ENCODE data around the gene PLXNA1. TPM values are rescaled to one million over a fixed set of nuclear protein-coding genes. Genes with fewer than 3 reads are reported as not detected.

The PLXNA1 gene
- 23.4 and 32.1 TPM in 2 replicates for total RNA-seq (2014; rRNA removed; shearing (Covaris generic))

DNA sequence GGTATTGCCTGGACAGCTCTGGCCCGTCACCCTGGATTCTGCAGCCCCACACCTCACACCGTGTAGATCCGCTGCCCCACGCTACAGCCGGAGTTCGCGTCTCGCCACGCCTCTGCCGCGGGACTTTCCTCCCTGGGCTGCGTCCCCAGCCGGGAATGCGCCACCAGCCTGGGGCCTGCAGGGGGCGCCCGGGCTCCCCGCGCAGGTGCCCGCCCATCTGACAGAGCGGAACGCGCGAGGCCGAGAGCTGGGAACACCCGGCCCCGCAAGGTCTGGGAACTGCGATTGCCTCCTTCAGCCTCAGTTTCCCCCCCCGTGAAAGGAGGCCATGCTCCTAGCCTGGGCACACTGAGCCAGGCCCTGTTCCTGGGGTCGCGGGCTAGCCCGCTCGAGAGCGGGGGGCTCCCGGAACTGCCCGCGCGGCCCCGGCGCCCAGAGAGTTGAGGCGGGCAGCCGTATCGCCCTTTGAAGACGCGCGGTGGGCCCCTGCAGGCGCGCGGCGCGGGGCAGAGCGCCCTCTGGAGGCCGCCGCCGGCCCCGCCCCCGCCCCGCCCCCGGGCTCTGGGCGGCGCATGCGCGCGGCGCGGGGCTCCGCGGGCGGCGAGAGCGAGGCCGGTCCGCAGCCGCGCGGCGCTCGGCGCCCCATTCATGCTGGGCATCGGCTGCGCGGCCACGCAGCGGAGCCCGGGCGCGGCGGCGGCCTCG is at the start of gene PLXNA1:
PLXNA1 (plus strand) TSS at position 645 of the 705 bp plus-strand sequence. CDS start 5,479 bp downstream, outside the sequence.
- in situ Hi-C loops (cut with HindIII; ENCODE audit: low sequenced_read_pairs), result no loop called here
- DNase-seq (ENCODE audit: low spot score), result peak; percentile 54

DNA sequence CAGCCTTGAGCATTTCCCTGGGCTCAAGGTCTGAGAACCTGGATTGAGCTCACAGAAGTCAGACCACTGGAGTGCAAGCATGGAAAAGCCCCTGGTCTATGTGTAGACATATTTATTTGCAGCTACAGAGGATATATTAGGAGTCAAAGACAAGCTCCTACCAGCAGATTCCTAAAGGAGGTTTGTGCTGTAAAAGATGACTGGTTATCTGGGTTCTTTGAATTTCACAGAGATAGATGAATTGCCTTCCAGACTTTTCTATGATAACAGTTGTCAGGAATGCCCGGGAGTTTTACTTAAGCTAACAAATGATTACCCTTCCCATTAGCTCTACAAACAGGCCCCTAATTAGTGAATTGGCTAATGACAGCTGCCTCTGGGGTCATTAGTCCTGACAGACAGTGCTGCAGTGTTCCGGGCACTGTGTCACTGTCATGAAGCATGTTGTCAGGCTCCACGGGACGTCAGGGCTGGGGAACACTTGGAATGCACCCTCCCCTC is 48.8 kb upstream of the PLXNA1 start:
- in situ Hi-C loops (cut with HindIII; ENCODE audit: low sequenced_read_pairs), result no loop called here
- DNase-seq (ENCODE audit: low spot score), result no peak

DNA sequence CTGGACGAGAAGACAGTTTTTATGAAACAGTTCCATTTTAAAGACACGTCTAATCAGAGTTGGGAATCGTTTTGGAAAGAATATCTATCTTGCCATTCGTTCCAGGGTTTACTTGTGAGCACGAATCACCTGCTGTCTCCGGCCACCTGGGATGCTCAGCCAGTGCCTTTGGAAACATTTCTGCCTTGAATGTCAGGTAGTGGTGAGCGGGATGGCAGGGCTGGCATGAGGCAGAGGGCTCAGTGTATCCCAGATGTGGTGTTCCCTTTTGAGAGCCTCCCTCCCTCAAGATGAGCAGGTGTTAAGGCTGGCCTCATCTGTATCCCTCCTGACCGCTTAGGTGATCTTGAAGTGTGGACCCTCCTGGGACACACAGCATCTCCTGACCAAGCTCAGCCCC is 47.9 kb upstream of the PLXNA1 start:
- DNase-seq (ENCODE audit: low spot score), result no peak
- in situ Hi-C loops (cut with HindIII; ENCODE audit: low sequenced_read_pairs), result no loop called here

DNA sequence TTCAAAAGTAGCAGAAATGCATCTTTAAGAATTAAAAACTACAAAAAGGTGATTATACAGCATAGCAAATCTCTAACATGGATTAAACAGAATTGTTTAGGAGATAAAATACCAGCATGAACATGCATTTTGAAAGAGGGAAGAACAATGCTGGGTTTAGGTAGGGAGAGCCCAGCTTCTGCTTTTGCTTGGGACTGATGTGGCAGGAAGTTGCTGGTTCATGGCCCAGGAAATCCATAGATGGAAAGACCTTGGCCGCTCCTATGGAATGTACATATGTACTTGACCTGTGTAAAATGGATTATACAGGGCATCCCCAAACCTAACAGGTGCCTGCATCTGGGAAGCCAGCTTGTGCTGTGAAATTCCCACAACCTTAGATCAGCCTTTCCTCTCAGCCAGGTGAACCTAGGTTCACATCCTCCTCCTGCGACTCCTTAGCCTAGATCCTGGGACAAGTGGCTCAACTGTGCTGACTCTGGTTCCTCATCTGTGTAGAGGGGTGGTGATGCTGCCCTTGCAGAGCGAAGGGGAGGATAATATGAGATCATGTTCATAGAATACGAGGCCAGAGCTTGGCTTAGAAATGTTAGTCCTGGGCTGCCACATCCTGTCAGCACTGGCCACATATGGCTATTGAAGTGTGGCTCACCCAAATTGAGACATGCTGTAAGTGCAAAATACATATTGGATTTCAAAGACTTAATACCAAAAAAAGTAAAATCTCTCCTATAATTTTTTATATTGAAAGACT is 47.0 kb upstream of the PLXNA1 start:
- in situ Hi-C loops (cut with HindIII; ENCODE audit: low sequenced_read_pairs), result no loop called here
- no peak for DNase-seq (ENCODE audit: low spot score)

DNA sequence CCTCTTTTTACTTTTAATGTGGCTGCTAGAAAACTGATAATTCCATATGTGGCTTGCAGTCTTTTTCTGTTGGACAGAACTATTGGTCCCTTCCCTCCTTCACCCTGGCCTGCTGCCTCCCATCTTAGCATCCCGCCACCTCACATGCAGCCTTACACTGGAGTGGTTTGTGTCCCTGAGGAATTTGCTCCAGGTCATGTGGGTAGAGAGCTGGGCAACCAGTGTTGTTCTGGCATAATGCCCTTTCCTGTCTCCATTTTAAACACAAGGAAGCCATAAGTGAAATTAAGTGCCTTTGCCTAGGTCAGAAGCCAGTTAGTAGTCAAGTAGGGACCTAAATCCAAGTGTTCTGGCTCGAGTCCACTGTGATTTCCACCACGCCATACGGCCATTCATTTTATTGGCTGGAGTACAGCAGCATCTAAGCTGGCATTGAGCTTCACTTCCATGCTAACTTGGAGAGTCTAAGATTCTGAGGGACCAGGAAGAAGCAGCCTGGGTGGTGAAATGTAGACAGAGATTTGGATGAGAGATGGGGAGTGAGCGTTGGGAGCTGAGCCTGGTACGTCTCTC is 46.0 kb upstream of the PLXNA1 start:
- DNase-seq (ENCODE audit: low spot score), result peak; percentile 63
- in situ Hi-C loops (cut with HindIII; ENCODE audit: low sequenced_read_pairs), result no loop called here

DNA sequence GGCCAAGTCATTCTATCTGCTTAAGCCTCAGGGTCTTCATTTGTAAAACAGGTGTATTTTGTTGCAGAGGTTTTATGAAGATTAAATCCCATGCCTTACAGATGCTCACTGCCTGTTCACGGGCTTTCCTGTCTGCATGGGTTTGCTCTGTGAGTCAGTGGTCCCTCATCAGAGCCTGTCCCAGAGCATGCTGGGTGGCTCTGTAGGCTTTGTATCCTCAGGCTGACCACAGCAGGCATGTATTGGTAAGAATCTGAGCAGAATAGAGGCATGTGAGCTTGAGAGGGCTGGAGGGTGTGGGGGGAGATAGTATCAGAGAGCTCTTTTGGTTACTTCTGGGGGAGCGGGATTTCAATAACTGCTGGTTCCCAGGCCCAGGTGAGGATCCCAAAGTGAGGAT is 45.4 kb upstream of the PLXNA1 start:
- in situ Hi-C loops (cut with HindIII; ENCODE audit: low sequenced_read_pairs), result no loop called here
- no peak for DNase-seq (ENCODE audit: low spot score)

DNA sequence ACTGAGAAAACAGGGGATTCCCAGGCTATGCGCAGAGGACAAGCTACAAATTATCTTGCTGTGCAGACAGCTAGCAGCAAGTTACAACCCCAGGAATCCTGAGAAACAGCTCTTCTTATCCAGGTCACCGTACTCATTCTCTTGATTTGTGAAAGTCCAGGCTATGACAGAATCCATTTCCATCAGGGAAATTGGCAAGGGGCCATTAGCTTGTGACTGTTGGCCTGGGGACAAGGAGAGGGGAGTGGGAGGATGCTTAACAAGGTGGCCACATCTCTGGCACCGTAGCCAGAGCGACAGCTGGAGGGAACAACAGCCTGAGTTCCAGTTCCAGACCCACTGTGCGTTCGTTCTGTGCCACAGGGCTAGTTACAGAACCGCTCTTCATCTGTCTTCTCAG is 44.9 kb upstream of the PLXNA1 start:
- in situ Hi-C loops (cut with HindIII; ENCODE audit: low sequenced_read_pairs), result no loop called here
- peak; percentile 50 for DNase-seq (ENCODE audit: low spot score)

DNA sequence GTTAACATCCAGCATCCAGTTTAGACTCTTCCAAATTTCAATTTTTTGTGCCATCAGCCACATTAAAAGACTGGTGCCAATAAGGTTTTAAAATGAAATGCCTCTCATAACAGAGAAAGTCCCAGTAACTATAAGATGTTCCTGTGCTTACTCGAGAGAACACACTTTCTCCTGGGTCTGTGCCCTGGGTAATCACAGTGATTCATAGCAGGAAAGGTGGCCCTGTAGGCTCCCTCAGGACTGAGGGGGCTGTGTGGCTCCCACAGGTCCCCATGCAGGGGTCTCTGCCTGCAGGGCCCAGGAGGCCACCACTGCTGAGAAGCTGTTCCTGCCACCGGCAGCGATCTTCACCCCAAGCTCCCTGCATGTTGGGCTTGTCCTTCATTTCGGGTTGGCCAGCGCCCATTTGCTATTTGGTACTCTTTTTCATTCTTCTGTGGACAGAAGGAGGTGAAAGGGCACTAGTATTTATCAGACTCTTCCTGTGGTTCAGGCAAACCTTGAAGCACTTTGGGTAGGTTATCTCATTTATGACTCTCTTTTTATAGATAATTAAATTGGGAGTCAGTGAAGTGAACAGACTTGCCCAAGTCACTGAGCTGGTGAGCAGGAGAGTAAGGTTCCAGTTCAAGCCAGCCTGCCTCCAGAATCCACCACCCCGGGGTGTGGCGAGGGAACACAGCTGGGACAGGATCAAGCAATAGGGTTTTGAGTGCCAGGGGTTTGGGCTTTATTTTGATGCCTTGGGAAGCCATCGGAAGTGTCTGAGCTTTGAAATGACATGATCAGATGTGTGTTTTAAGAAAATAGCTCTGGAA is 44.2 kb upstream of the PLXNA1 start:
- no peak for DNase-seq (ENCODE audit: low spot score)
- in situ Hi-C loops (cut with HindIII; ENCODE audit: low sequenced_read_pairs), result no loop called here

DNA sequence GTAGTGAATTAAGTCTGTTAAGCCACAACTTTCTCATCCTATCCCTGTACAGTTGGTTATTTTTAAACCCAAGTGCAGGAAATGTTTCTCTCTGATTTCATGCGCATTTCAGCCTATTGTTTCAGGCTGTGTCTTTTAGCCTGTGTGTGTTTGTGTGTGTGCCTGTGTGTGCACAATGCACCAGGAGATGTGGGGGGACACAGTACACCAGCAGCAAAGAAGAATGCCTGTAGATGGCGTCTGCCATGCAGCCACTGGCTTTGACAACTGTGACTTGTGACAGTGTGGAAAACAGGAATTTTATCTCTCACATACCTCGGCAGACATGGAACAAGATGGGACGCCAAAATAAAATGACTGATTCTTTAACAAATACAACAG is 43.6 kb upstream of the PLXNA1 start:
- in situ Hi-C loops (cut with HindIII; ENCODE audit: low sequenced_read_pairs), result no loop called here
- no peak for DNase-seq (ENCODE audit: low spot score)

DNA sequence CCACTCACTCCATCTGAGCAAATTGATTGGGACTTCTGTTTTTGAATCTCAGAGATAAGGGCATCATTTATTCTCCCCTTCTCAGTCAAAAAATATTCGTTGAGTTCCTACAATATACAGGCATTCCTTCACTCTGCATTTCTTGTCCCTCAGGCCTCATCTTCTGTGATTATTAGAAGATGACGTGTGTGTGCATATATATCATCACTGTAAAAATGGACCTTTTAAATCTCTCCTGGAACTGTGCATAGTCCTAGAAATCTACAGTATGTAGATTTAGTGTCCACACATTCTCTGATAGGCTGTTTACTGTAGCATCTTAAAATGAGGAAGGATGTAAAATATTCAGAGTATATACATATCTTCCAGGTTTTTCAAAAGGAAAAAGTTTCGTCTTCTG is 43.2 kb upstream of the PLXNA1 start:
- no peak for DNase-seq (ENCODE audit: low spot score)
- in situ Hi-C loops (cut with HindIII; ENCODE audit: low sequenced_read_pairs), result no loop called here

DNA sequence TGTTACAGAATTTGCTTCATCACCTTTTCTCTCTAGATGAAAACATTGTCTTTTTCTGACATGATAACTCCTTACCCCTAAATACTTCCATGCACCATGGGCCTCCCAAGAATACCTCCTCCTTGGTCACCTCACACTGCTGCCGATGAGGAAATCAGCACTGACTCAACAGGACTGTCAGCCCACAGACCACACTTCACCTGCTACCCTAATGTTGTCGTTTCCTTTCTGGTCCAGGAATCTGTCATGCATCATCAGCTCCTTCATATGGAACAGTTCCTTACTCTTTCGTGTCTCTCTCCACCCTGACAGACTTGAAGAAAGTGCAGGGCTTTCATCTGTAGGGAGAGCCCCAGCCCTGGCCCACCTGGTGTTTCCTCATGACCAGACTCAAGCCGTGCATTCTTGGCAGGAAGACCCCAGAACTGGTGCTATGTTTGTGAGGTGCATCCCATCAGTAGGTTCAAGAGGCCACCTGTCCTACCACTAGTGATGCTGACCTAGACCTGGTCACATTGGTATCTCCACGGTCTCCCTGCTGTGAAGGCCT is 41.1 kb upstream of the PLXNA1 start:
- no peak for DNase-seq (ENCODE audit: low spot score)
- in situ Hi-C loops (cut with HindIII; ENCODE audit: low sequenced_read_pairs), result no loop called here

DNA sequence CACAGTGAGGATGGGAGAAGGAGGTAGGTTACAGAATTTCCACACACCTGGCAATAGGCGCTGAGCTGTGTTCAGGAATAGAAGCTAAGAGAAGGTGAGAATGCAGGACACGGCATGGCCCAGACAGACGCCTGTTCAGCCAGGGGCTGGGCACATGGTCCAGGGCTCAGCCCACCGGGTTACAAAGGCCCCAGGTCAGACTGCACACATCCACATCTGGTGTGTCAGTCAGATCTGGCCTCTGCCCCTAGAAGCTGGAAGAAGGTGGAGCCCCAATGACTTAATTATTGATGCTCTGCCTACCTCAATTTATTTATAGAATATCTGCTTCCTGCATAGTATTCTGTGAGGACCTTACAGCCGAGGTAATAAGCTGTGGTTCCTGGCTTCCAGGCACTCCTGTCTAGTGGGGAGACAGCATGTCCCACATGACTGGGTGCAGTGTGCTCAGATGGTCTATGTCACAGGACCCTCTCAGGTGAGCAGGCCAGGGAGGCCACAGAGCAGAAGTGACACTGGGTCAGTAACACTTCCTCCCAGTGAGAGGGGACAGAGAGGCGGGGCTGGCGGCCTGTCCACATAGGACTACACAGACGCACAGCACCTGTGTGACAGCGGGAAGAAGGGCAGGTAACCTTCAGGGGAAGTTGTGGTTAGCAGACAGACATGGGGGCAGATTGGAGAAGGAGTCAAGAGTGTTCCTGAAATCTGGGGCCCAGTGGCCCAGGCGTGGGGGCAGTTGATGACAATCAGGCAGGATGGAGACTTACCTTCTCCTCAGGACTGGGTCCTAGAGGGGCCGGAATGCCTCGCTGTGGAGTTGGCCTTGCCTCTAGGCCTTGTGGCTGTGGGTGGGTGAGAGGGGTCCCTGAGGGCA is 38.6 kb upstream of the PLXNA1 start:
- no peak for DNase-seq (ENCODE audit: low spot score)
- in situ Hi-C loops (cut with HindIII; ENCODE audit: low sequenced_read_pairs), result no loop called here

DNA sequence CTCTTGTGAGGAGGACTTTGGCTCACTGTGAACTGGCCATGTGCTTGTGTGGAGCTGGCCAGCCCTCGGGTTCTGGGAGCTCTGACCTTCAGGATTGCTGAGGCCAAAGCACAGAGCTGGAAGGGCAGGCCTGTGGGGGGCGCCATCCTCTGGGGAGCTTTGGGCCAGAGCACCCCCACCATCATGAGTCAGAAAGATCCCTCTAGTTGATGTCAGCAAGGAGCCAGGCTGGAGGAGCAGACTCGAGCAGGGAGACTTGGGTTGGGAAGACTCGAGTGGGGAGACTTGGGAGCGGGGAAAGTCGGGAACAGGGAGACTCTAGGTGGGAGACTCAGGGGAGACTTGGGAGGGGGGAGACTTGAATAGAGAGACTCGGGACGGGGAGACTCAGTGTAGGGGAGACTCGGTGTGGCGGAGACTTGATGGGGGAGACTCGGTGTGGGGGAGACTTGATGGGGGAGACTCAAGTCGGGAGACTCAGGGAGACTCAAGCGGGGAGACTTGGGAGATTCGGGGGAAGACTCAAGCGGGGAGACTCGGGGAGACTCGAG is 37.7 kb upstream of the PLXNA1 start:
- no peak for DNase-seq (ENCODE audit: low spot score)
- in situ Hi-C loops (cut with HindIII; ENCODE audit: low sequenced_read_pairs), result no loop called here

DNA sequence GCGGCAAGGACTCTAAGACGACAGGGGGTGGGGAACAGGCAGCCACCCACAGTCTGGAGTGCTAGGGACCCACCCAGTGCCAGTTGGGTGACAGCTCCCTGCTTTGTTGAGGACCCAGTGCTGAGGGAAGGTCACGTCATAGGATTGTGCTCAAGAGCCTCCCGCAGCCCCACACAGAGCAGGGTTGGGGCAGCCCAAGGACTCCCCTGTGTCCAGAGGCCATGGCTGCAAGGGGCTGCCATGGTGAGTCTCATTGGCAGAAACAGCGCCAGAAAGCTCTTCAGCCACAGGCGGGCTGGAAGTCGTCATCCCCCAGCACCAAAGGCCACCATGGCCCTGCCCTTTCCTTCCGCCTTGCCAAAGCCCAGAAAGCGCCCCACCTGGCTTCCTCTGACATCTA is 37.0 kb upstream of the PLXNA1 start:
- no peak for DNase-seq (ENCODE audit: low spot score)
- in situ Hi-C loops (cut with HindIII; ENCODE audit: low sequenced_read_pairs), result no loop called here

DNA sequence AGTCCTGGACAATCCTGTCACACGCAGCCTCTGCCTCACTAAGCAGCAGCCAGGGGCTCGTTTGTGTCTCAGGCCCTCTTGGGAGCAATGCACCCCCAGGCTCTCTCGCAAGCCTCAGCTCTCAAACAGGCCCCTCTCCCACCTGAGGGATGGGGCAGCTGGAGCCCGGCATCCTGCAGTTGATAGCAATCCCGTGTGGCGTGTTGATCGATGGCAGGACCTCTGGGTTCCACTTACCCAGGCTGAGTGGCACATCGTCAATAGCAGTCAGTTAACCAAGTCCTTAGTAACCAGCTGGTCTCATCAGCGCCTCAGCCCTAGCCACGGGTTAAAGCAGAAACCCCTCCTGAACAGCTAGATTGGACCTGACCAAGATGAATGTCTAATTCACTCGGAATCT is 36.5 kb upstream of the PLXNA1 start:
- DNase-seq (ENCODE audit: low spot score), result no peak
- in situ Hi-C loops (cut with HindIII; ENCODE audit: low sequenced_read_pairs), result no loop called here

DNA sequence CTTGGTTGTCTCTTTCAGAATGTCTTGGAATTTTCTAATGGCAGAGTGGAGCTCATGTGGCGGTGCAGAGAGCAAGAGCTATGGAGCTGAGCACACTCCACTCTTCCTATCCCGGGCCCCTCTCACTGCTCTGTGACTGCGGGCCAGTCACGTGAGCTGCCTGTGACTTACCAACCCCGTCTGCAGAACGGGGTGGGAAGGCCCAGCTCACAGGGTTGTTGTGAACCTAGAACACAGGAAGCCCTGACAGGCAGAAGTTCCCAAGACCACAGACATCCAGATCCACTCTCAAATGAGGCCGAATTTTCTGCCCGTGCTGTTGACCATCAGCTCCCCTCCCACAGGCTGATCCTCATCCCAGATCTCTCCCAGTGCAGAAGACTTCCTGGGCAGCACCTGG is 35.5 kb upstream of the PLXNA1 start:
- DNase-seq (ENCODE audit: low spot score), result no peak
- in situ Hi-C loops (cut with HindIII; ENCODE audit: low sequenced_read_pairs), result no loop called here

DNA sequence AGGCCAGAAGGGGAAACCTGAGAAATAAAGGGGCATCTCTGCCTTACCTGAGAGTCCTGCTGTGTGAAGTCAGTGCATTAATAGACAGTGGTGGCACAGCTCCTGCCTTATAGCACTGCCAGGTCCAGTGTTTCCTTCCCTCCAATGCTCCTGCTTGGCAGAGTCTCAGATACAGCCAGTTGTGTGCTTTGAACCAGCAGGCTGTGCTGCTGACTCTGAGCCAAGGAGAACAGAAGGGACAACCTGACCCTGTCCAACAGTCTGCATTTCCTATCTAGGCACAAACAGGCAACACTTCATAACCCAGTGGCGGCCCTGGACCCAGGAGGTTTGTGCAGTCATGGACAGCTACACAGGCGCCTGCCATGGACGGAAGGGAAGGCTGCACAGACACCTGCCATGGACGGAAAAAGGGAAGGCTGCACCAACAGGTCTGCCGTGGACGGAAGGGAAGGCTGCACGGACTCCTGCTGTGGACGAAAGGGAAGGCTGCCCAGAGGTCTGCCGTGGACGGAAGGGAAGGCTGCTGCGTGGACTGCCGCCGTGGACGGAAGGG is 33.9 kb upstream of the PLXNA1 start:
- DNase-seq (ENCODE audit: low spot score), result peak; percentile 69
- in situ Hi-C loops (cut with HindIII; ENCODE audit: low sequenced_read_pairs), result no loop called here

DNA sequence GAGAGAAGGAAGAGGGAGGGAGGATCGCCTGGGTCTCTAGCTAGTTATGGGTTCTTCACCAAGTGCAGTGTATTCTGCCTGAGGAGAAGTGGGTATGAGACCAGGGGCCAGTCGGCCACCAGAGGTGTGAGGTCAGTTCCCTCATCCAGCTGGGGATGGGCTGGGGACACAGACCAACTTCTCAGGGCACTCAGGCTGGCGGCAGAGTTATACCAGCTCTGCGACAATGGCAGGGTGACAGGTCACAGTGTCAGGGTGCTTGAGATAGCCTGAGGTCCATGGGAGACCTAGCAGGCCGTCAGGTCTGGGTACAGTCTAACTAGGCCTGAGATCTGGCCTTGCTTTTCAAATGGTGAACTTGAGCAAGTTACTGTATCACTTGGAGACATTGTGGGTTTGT is 31.4 kb upstream of the PLXNA1 start:
- in situ Hi-C loops (cut with HindIII; ENCODE audit: low sequenced_read_pairs), result no loop called here
- no peak for DNase-seq (ENCODE audit: low spot score)
